GM18951 (cell line): ENCODE data around the gene NARF.
"Not testable (repeated sequence)": the region's sequence is repeated elsewhere in the genome, so short reads cannot be mapped to it uniquely, and the experiment has no call there.

Experiments used
- POLR2A ChIP-seq: IDR thresholded peaks from 4 replicates; pipeline ENCODE4 v1.6.1; 2011; ENCODE audit warnings: mild to moderate bottlenecking; ENCODE audit not compliant: insufficient read length, insufficient read depth; ENCODE audit errors: extremely low read depth
- in situ Hi-C: fragments of 300-500 bp; cut with MboI; formaldehyde crosslinking; loops from one replicate; pipeline ENCODE4 v1.12.0; 2022; ENCODE audit warnings: low sequenced_read_pairs, mixed read lengths, inconsistent platforms; ENCODE audit not compliant: unreplicated experiment

Gene NARF

DNA sequence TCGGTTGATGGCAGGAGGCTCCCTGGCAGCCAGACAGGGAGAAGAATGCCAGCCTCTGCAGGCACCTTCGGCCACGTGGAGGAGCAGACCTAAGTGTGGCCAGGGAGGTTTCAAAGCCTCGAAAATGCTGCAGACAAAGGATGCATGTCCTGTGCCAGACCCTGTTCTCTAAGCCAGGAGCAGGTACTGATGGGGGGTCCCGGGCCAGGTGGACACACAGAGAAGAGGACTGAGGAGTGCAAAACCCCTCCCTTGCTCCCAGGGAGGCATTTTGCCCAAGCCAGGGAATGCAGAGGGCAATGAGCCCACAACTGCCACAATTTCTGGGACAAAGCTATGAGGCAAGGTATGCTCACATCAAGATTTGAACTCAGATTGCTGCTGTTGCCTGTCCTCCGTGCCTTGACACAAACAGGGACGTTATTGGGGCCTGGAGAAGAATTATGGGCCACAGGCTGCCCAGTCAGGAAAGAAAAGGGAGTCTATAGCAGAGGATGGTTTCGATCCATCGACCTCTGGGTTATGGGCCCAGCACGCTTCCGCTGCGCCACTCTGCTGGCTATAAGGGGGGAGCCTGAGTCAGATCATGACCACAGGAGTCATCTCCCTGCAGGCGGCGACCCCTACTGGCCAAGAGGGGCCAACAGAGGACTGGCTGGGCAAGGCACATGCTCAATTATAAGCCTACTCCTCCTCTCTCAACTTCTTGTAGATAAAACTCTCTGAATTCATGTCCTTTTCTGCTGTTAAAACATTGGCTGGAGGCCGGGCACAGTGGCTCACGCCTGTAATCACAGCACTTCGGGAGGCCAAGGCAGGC, 35.9 kb downstream of the NARF start:
- TF ChIP-seq POLR2A, result no peak
- in situ Hi-C loops, result no loop called here

DNA sequence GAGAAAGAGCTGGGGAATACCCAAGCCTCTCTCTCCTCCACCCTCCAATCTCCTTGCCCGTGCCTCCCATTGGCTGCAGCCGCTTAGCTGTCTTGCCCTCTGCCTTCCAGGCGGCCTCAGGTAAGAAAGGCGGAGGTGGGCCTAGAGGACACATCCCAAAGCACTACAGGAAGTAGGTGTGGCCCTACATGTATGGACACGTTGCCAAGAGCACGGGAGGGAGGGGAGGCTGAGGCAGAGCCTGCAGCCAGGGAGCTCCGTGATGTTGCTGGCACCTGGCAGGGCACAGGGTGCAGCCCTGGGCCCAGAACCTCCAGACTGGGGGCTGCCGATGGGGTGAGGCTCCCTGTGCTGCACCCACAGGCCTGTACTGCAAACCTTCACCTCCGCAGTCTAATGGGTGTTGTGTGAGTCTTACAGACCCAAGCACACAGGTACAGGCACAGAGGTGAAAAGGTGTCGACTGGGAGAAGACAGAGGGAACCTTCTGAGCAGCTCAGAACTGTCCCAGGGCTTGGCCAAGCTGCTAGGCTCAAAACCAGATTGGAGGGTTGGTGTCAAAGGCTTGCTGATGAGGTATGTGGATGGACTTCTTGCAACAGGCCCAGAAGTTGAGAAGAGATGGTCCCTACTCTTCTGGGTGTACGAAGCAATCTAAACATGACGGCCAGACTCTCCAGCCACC, 37.4 kb downstream of the NARF start:
- TF ChIP-seq POLR2A, result no peak
- in situ Hi-C loops, result no loop called here

GRCh38 chr17:82496529-82497434, 38.2 kb downstream of the NARF start:
- TF ChIP-seq POLR2A, result peak; percentile 72
- in situ Hi-C loops, result no loop called here

- in situ Hi-C loops, result no loop called here
- no peak for TF ChIP-seq POLR2A
Measured at GRCh38 chr17:82497483-82498405, 39.2 kb downstream of the NARF start.

DNA sequence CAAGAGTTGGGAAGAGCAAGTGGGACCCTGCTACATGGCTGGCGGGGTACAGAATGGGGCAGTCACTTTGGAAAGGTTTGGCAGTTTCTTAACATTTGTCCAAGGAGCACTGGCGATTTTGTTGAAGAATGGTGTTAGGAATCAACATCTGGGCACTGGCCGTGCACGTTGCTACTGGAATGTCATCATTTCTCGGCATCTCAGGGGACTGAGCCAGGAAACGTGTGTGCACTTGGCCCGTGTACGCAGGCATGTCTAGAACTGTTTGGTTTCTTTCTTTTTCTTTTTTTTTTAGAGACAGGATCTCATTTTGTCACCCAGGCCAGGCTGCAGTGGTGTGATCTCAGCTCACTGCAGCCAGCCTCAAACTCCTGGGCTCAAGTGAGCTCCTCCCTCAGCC, 43.7 kb downstream of the NARF start:
- in situ Hi-C loops, result no loop called here
- TF ChIP-seq POLR2A, result no peak

GRCh38 chr17:82503094-82503727, 44.7 kb downstream of the NARF start:
- no peak for TF ChIP-seq POLR2A
- in situ Hi-C loops, result no loop called here

DNA sequence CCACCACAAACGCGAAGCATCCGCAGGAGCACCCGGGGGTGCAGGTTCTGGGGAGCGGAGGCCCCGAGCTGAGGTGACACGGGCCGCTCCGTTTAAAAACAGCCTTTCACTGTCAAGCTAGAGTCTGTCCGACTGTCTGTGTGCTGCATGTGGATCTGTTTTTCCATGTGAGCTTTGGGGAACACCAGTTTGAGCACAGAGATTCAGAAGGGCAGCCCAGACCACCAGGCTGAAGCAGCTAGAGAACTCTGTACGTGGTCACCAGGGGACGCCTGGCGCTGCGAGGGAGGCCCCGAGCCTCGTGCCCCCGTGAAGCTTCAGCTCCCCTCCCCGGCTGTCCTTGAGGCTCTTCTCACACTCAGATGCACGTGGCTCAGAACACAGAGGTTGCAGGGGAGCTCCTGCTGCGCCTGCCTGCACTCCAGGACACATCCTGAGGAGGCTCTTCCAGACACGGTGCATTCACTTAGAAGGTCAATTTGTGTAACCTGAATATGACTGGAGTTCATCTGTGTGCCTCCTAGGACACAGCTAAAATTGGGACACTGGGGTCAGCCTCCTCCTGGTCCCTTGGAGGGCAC, 45.3 kb downstream of the NARF start:
- in situ Hi-C loops, result no loop called here
- TF ChIP-seq POLR2A, result no peak

DNA sequence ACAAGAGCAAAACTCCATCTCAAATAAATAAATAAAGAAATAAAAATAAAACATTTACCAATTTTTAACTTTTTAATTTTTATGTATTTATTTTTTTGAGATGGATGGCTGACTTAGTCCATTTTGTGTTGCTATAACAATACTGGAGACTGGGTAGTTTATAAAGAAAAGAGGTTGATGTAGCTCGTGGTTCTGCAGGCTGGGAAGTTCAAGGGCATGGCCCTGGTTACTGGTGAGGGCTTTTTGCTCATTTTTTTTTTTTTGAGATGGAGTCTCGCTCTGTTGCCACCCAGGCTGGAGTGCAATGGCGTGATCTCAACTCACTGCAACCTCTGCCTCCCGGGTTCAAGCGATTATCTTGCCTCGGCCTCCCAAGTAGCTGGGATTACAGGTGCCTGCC, 46.8 kb downstream of the NARF start:
- no peak for TF ChIP-seq POLR2A
- in situ Hi-C loops, result no loop called here

DNA sequence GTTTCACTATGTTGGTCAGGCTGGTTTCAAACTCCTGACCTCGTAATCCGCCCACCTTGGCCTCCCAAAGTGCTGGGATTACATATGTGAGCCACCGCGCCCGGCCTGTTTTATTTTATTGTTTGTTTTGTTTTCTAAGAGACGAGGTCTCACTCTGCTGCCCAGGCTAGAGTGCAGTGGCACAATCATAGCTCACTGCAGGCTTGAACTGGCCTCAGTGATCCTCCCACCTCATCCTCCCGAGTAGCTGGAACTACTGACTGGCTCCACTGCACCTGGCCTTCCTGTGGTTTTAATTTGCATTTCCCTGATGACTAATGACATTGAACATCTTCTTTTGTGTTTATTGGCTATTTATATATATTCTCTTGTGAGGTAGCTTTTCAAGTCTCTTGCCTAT, 47.9 kb downstream of the NARF start:
- TF ChIP-seq POLR2A, result peak; percentile 36
- in situ Hi-C loops, result not testable (repeated sequence)

GRCh38 chr17:82507631-82508175, 49.2 kb downstream of the NARF start:
- in situ Hi-C loops, result no loop called here

DNA sequence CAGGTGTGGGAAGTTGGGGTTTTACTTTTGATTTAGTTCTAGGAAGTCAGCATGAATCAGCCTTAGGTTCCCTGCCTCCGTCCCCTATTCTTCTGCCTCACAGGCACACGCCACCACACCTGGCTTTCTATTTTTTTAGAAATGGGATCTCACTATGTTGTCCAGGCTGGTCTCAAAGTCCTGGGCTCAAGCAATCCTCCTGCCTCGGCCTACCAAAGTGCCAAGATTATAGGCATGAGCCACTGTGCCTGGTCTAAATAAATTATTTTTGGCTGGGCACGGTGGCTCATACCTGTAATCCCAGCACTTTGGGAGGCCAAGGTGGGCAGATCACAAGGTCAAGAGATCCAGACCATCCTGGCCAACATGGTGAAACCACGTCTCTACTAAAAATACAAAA, 53.1 kb downstream of the NARF start:
- in situ Hi-C loops, result not testable (repeated sequence)

More at GRCh38 chr17:82507631-82508175, 49.2 kb downstream of the NARF start:
- TF ChIP-seq POLR2A, result no peak

- in situ Hi-C loops, result not testable (repeated sequence)
Measured at GRCh38 chr17:82513864-82514263, 55.3 kb downstream of the NARF start.
